HG03280 (cell line): Measurements from ENCODE around the gene HESX1.

Experiments used
- ATAC-seq: cut with Tn5 transposase; IDR thresholded peaks from one replicate; pipeline ENCODE4 v1.9.1; 2021; ENCODE audit warnings: mild to moderate bottlenecking, moderate library complexity; ENCODE audit not compliant: unreplicated experiment

Gene HESX1

DNA sequence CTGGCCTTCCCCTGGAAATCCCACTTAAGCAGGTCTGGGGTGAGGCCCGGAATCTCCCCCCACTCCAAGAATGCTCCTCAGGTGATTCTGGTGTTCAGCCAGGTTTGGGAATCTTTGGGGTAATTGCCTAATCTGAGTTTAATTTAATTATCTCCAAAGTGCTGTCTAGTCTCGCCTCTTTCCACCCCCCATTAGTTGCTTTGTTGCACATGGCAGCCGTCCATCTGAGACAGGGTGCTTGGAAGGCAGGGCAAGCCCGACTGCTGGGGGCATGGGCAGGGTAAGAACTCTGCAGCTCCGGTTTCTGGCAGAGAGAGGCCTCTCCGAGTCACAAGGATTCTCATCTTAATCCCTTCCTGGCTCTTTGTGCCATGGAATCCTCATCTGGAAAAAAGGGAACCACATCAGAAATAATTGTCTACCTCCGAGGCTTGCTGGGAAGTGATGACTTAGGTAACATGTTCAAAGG is 49.6 kb downstream of the HESX1 start:
- ATAC-seq = no peak
